Measurements from ENCODE around the gene NFKB2. TPM values are rescaled to one million over a fixed set of nuclear protein-coding genes. Genes with fewer than 3 reads are reported as not detected.
A peak's percentile ranks its signal among the peaks of the same experiment; 100 is the strongest.

Gene NFKB2
- total RNA-seq, 1 donor: 20.3 TPM

DNA sequence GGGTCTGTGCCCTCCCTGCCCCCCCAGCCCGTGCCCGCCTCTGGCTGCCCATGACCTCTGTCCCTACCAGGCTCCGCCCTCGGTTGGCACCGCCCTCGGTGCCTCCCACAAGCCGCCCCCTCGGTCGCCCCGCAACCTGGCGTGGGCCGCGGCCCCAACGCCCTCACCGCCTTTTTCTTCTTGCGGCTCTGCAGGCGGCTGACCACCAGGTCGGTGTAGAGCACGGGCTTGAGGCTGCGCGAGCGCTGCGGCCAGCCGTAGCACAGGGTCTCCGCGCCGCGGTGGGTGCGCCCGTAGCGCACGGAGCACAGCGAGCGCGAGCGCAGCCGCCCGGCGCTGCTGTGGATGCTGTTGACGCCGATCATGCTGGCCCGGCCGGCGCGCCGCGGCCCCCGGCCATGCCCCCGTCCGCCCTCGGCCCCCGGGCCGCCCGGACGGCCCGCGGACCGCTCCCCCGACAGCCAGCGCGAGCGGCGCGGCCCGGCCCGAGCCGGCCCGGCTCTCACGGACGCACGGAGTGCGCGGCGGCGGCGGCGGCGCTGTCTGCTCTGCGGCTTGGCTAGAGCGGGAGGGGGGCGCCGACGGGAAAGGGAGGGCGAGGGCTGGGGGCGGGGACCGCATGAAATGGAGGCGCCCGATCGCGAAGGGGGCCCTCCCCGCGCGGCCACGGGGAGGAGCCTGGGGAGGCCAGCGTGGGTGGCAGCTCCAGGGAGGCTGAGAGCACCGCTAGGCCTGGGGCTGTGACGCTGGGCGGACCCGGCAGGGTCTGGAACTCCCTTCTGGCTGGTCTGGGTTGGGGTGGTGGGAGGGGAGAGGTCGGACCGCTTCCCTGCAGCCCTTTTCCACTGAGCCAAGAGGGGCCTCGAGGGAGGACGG lies 13.5 kb downstream of the NFKB2 start:
- H4K20me1 ChIP-seq (ENCODE audit: insufficient read depth, low read length): peaks cover 3% of the 10 kb centered on the region
- H3K27me3 ChIP-seq (ENCODE audit: insufficient read depth, low read length): peaks cover 57% of the 10 kb centered on the region
- peak overlapping the region; percentile 66 for H3K4me3 ChIP-seq (ENCODE audit: insufficient read depth, low read length)
- H2AFZ ChIP-seq (ENCODE audit: low read length): no peak overlapping the region
- peak overlapping the region; percentile 62 for H3K4me2 ChIP-seq (ENCODE audit: insufficient read depth, low read length)
- peaks cover 9% of the 10 kb centered on the region for H3K4me1 ChIP-seq (ENCODE audit: insufficient read depth, low read length)
- no peaks in the 10 kb centered on the region for H3K36me3 ChIP-seq (ENCODE audit: insufficient read depth, low read length)
- no peaks in the 10 kb centered on the region for H3K9me3 ChIP-seq (ENCODE audit: low read depth, low read length)
- DNase-seq (ENCODE audit: insufficient read length, low spot score, missing footprints): peak; percentile 94
- TF ChIP-seq, protein P1, sequence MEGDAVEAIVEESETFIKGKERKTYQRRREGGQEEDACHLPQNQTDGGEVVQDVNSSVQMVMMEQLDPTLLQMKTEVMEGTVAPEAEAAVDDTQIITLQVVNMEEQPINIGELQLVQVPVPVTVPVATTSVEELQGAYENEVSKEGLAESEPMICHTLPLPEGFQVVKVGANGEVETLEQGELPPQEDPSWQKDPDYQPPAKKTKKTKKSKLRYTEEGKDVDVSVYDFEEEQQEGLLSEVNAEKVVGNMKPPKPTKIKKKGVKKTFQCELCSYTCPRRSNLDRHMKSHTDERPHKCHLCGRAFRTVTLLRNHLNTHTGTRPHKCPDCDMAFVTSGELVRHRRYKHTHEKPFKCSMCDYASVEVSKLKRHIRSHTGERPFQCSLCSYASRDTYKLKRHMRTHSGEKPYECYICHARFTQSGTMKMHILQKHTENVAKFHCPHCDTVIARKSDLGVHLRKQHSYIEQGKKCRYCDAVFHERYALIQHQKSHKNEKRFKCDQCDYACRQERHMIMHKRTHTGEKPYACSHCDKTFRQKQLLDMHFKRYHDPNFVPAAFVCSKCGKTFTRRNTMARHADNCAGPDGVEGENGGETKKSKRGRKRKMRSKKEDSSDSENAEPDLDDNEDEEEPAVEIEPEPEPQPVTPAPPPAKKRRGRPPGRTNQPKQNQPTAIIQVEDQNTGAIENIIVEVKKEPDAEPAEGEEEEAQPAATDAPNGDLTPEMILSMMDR (IDR thresholded peaks at IDR 0.05; ENCODE audit: extremely low read depth, low read depth, low read length): no peak
- no peak overlapping the region for H3K27ac ChIP-seq (ENCODE audit: low read depth, low read length)
- H3K79me2 ChIP-seq (ENCODE audit: insufficient read depth, low read length): no peaks in the 10 kb centered on the region

GRCh38 chr10:102409604-102410428 lies 14.3 kb downstream of the NFKB2 start:
- H3K27me3 ChIP-seq (ENCODE audit: insufficient read depth, low read length): peaks cover 60% of the 10 kb centered on the region
- H3K36me3 ChIP-seq (ENCODE audit: insufficient read depth, low read length): no peaks in the 10 kb centered on the region
- no peaks in the 10 kb centered on the region for H4K20me1 ChIP-seq (ENCODE audit: insufficient read depth, low read length)
- H3K27ac ChIP-seq (ENCODE audit: low read depth, low read length): no peak overlapping the region
- TF ChIP-seq, protein P1 (IDR thresholded peaks at IDR 0.05; ENCODE audit: extremely low read depth, low read depth, low read length): no peak
- DNase-seq (ENCODE audit: insufficient read length, low spot score, missing footprints): peak; percentile 92
- peak overlapping the region; percentile 53 for H3K4me3 ChIP-seq (ENCODE audit: insufficient read depth, low read length)
- peak overlapping the region; percentile 62 for H3K4me2 ChIP-seq (ENCODE audit: insufficient read depth, low read length)
- no peaks in the 10 kb centered on the region for H3K9me3 ChIP-seq (ENCODE audit: low read depth, low read length)
- H3K4me1 ChIP-seq (ENCODE audit: insufficient read depth, low read length): peaks cover 9% of the 10 kb centered on the region
- H3K79me2 ChIP-seq (ENCODE audit: insufficient read depth, low read length): no peaks in the 10 kb centered on the region
- H2AFZ ChIP-seq (ENCODE audit: low read length): peak overlapping the region; percentile 41

- no peak overlapping the region for H3K27ac ChIP-seq (ENCODE audit: low read depth, low read length)
- peak; percentile 88 for DNase-seq (ENCODE audit: insufficient read length, low spot score, missing footprints)
- no peaks in the 10 kb centered on the region for H4K20me1 ChIP-seq (ENCODE audit: insufficient read depth, low read length)
- peaks cover 9% of the 10 kb centered on the region for H3K4me1 ChIP-seq (ENCODE audit: insufficient read depth, low read length)
- H2AFZ ChIP-seq (ENCODE audit: low read length): peak overlapping the region; percentile 41
- H3K4me2 ChIP-seq (ENCODE audit: insufficient read depth, low read length): peak overlapping the region; percentile 62
- H3K36me3 ChIP-seq (ENCODE audit: insufficient read depth, low read length): no peaks in the 10 kb centered on the region
- H3K27me3 ChIP-seq (ENCODE audit: insufficient read depth, low read length): peaks cover 66% of the 10 kb centered on the region
- peak overlapping the region; percentile 53 for H3K4me3 ChIP-seq (ENCODE audit: insufficient read depth, low read length)
- no peaks in the 10 kb centered on the region for H3K79me2 ChIP-seq (ENCODE audit: insufficient read depth, low read length)
- TF ChIP-seq, protein P1 (IDR thresholded peaks at IDR 0.05; ENCODE audit: extremely low read depth, low read depth, low read length): no peak
- no peaks in the 10 kb centered on the region for H3K9me3 ChIP-seq (ENCODE audit: low read depth, low read length)
Measured at GRCh38 chr10:102410429-102411073, 15.0 kb downstream of the NFKB2 start.

All from osteoblast (primary cell).